GM23338 (cell line): ENCODE measurements around the gene SRM. TPM values are rescaled to one million over a fixed set of nuclear protein-coding genes. Genes with fewer than 3 reads are reported as not detected.

Experiments used
- ATAC-seq: fragments of 200-7000 bp; cut with Tn5 transposase; 3 replicates; pipeline ENCODE4 v1.9.1; 2020
- DNase-seq: peaks from one replicate; pipeline ENCODE4 v3.0.0-alpha.2; 2015; ENCODE audit warnings: low spot score
- H2AFZ ChIP-seq: fragments of 200-600 bp; sonication (generic); 2 replicates; pipeline ENCODE4 v1.8.0; 2016; ENCODE audit warnings: antibody characterized with exemption, mild to moderate bottlenecking, moderate library complexity
- H3F3A ChIP-seq: fragments of 200-600 bp; sonication (generic); replicated peaks from 2 replicates; pipeline ENCODE4 v1.8.0; 2017; ENCODE audit warnings: antibody characterized with exemption, mixed run types, low read depth
- H3K27ac ChIP-seq: fragments of 200-600 bp; sonication (generic); 2 replicates; pipeline ENCODE4 v1.6.1; 2016; ENCODE audit warnings: low read depth
- H3K27me3 ChIP-seq: fragments of 200-600 bp; sonication (generic); 2 replicates; pipeline ENCODE4 v1.8.0; 2016; ENCODE audit warnings: mild to moderate bottlenecking, mixed run types, moderate library complexity; ENCODE audit not compliant: insufficient read depth
- H3K36me3 ChIP-seq: fragments of 200-600 bp; sonication (generic); 2 replicates; pipeline ENCODE4 v1.8.0; 2016; ENCODE audit warnings: mild to moderate bottlenecking; ENCODE audit not compliant: insufficient read depth
- H3K4me1 ChIP-seq: fragments of 200-600 bp; sonication (generic); 2 replicates; pipeline ENCODE4 v1.8.0; 2016; ENCODE audit warnings: mild to moderate bottlenecking, moderate library complexity; ENCODE audit not compliant: insufficient read depth
- H3K4me2 ChIP-seq: fragments of 200-600 bp; sonication (generic); 2 replicates; pipeline ENCODE4 v1.7.1; 2017; ENCODE audit warnings: mixed run types
- H3K4me3 ChIP-seq: fragments of 200-600 bp; sonication (generic); 2 replicates; pipeline ENCODE4 v1.6.1; 2016; ENCODE audit warnings: mixed run types
- H3K79me2 ChIP-seq: fragments of 200-600 bp; sonication (generic); replicated peaks from 2 replicates; pipeline ENCODE4 v1.8.0; 2017; ENCODE audit warnings: mild to moderate bottlenecking; ENCODE audit not compliant: insufficient read depth
- H3K9me2 ChIP-seq: fragments of 200-600 bp; sonication (generic); 2 replicates; pipeline ENCODE4 v1.8.0; 2017; ENCODE audit not compliant: insufficient read depth
- H4K20me1 ChIP-seq: fragments of 200-600 bp; sonication (generic); replicated peaks from 2 replicates; pipeline ENCODE4 v1.8.0; 2017; ENCODE audit warnings: mild to moderate bottlenecking; ENCODE audit not compliant: insufficient read depth
- H3K27ac Mint-ChIP-seq: 2 replicates; pipeline ENCODE4 v1.8.0; 2020; ENCODE audit warnings: inconsistent platforms, mild to moderate bottlenecking, moderate library complexity, mixed read lengths
- H3K27me3 Mint-ChIP-seq: 3 replicates; pipeline ENCODE4 v1.8.0; 2022; ENCODE audit warnings: low read depth, mild to moderate bottlenecking, moderate library complexity, mixed read lengths, inconsistent platforms; ENCODE audit not compliant: insufficient read depth, poor library complexity
- H3K36me3 Mint-ChIP-seq: 3 replicates; pipeline ENCODE4 v1.8.0; 2021; ENCODE audit warnings: low read depth, mild to moderate bottlenecking, inconsistent platforms, moderate library complexity, mixed read lengths
- H3K4me1 Mint-ChIP-seq: 3 replicates; pipeline ENCODE4 v1.8.0; 2020; ENCODE audit warnings: mild to moderate bottlenecking, inconsistent platforms, mixed read lengths
- H3K4me3 Mint-ChIP-seq: 3 replicates; pipeline ENCODE4 v1.8.0; 2021; ENCODE audit warnings: moderate library complexity, mild to moderate bottlenecking, inconsistent platforms, mixed read lengths
- H3K9me3 Mint-ChIP-seq: 3 replicates; pipeline ENCODE4 v1.8.0; 2020; ENCODE audit warnings: moderate library complexity, mild to moderate bottlenecking, inconsistent platforms, mixed read lengths
- CREB1 ChIP-seq: fragments of 250-450 bp; sonication (Bioruptor Pico); IDR thresholded peaks from 2 replicates; pipeline ENCODE4 v1.5.0; 2020; ENCODE audit warnings: low read depth, mild to moderate bottlenecking, moderate library complexity
- ETS1 ChIP-seq: IDR thresholded peaks from 2 replicates; pipeline ENCODE4 v1.6.1; 2016; ENCODE audit warnings: antibody characterized with exemption
- EZH2 ChIP-seq: fragments of 200-600 bp; sonication (generic); IDR thresholded peaks from one replicate; pipeline ENCODE4 v1.8.0; 2017; ENCODE audit warnings: antibody characterized with exemption, mild to moderate bottlenecking, low read depth; ENCODE audit not compliant: unreplicated experiment
- EZH2phosphoT487 ChIP-seq: fragments of 200-600 bp; sonication (generic); IDR thresholded peaks from one replicate; pipeline ENCODE4 v1.8.1; 2018; ENCODE audit warnings: antibody characterized with exemption; ENCODE audit not compliant: unreplicated experiment
- NANOG ChIP-seq: IDR thresholded peaks from 2 replicates; pipeline ENCODE4 v1.6.1; 2016; ENCODE audit warnings: antibody characterized with exemption, borderline replicate concordance
- ZNF114 ChIP-seq: fragments of 250-450 bp; sonication (Bioruptor Pico); IDR thresholded peaks from 2 replicates; pipeline ENCODE4 v1.5.0; 2020; ENCODE audit warnings: mild to moderate bottlenecking, moderate library complexity
- polyA plus RNA-seq: library from polyadenylated mRNA; unstranded; fragments of >200 nt; fragmentation: Nextera tagmentation; extraction: Ambion mirVana; gene quantifications from 2 replicates; pipeline ENCODE4 v1.2.1, GENCODE V29; 2016
- total RNA-seq: library from RNA; depleted of rRNA; stranded (reverse); fragments of >200 nt; shearing (Covaris generic); gene quantifications from 2 replicates; pipeline ENCODE4 v1.2.3, GENCODE V29; 2014
- TF ChIP-seq, protein P1 (sequence below): IDR thresholded peaks from one replicate; pipeline ENCODE4 v1.6.1; 2018; ENCODE audit warnings: antibody characterized with exemption; ENCODE audit not compliant: unreplicated experiment

SRM gene
- total and polyA plus RNA-seq, 2 experiments from 2014 or later: 170 to 253 TPM

DNA sequence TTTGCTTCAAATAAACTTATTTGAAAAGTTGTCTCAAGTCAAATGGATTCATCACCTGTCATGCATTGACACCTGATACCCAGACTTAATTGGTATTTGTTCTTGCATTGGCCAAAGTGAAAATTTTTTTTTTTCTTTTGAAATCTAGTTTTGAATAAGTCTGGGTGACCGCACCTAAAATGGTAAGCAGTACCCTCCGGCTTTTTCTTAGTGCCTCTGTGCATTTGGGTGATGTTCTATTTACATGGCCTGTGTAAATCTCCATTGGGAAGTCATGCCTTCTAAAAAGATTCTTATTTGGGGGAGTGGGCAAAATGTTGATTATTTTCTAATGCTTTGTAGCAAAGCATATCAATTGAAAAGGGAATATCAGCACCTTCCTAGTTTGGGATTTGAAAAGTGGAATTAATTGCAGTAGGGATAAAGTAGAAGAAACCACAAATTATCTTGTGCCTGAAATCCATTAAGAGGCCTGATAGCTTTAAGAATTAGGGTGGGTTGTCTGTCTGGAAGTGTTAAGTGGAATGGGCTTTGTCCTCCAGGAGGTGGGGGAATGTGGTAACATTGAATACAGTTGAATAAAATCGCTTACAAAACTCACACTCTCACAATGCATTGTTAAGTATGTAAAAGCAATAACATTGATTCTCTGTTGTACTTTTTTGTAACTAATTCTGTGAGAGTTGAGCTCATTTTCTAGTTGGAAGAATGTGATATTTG is 35.5 kb downstream of the SRM start:
- H3K4me1 Mint-ChIP-seq: no peaks in the 10 kb centered on the region; the same call in 2 of the 3 replicates
- DNase-seq (no peak), ATAC-seq (no peak)
- peaks cover 15% of the 10 kb centered on the region for H3K79me2 ChIP-seq
- no peak overlapping the region for H3K4me3 Mint-ChIP-seq
- H3K27me3 ChIP-seq: no peaks in the 10 kb centered on the region
- peaks cover 51% of the 10 kb centered on the region for H4K20me1 ChIP-seq
- H3K4me3 ChIP-seq: no peak overlapping the region
- no peak overlapping the region for H3K4me2 ChIP-seq
- no peaks in the 10 kb centered on the region for H3K4me1 ChIP-seq
- H3K27ac ChIP-seq: peak overlapping the region; percentile 33; the same call in 1 of the 2 replicates
- H3K9me2 ChIP-seq: no peaks in the 10 kb centered on the region
- peaks cover 92% of the 10 kb centered on the region for H3K36me3 Mint-ChIP-seq
- H3F3A ChIP-seq: peaks cover 45% of the 10 kb centered on the region
- TF ChIP-seq CREB1 (CRISPR knock-in tag) (no peak), EZH2phosphoT487 (no peak), ZNF114 (CRISPR knock-in tag) (no peak), ETS1 (no peak)
- TF ChIP-seq, protein P1, sequence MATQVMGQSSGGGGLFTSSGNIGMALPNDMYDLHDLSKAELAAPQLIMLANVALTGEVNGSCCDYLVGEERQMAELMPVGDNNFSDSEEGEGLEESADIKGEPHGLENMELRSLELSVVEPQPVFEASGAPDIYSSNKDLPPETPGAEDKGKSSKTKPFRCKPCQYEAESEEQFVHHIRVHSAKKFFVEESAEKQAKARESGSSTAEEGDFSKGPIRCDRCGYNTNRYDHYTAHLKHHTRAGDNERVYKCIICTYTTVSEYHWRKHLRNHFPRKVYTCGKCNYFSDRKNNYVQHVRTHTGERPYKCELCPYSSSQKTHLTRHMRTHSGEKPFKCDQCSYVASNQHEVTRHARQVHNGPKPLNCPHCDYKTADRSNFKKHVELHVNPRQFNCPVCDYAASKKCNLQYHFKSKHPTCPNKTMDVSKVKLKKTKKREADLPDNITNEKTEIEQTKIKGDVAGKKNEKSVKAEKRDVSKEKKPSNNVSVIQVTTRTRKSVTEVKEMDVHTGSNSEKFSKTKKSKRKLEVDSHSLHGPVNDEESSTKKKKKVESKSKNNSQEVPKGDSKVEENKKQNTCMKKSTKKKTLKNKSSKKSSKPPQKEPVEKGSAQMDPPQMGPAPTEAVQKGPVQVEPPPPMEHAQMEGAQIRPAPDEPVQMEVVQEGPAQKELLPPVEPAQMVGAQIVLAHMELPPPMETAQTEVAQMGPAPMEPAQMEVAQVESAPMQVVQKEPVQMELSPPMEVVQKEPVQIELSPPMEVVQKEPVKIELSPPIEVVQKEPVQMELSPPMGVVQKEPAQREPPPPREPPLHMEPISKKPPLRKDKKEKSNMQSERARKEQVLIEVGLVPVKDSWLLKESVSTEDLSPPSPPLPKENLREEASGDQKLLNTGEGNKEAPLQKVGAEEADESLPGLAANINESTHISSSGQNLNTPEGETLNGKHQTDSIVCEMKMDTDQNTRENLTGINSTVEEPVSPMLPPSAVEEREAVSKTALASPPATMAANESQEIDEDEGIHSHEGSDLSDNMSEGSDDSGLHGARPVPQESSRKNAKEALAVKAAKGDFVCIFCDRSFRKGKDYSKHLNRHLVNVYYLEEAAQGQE: no peak
- peaks cover 76% of the 10 kb centered on the region for H3K36me3 ChIP-seq
- no peak overlapping the region for H2AFZ ChIP-seq
- H3K27me3 Mint-ChIP-seq: no peaks in the 10 kb centered on the region
- 0 out of 2 replicates have a peak overlapping the region, but pooled peaks have one; percentile 6 for H3K27ac Mint-ChIP-seq
- H3K9me3 Mint-ChIP-seq: no peaks in the 10 kb centered on the region

DNA sequence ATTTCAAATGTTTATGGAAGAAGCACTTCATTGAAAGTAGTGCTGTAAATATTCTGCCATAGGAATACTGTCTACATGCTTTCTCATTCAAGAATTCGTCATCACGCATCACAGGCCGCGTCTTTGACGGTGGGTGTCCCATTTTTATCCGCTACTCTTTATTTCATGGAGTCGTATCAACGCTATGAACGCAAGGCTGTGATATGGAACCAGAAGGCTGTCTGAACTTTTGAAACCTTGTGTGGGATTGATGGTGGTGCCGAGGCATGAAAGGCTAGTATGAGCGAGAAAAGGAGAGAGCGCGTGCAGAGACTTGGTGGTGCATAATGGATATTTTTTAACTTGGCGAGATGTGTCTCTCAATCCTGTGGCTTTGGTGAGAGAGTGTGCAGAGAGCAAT is 36.6 kb downstream of the SRM start:
- no peak overlapping the region for H2AFZ ChIP-seq
- no peaks in the 10 kb centered on the region for H3K27me3 ChIP-seq
- Mint-ChIP-seq H3K27ac (no peak overlapping the region), H3K4me3 (no peak overlapping the region), H3K9me3 (no peaks in the 10 kb centered on the region), H3K4me1 (no peaks in the 10 kb centered on the region; the same call in 2 of the 3 replicates), H3K36me3 (peaks cover 97% of the 10 kb centered on the region), H3K27me3 (no peaks in the 10 kb centered on the region)
- no peak overlapping the region for H3K27ac ChIP-seq
- no peaks in the 10 kb centered on the region for H3K4me1 ChIP-seq
- peaks cover 61% of the 10 kb centered on the region for H4K20me1 ChIP-seq
- TF ChIP-seq ETS1 (no peak), EZH2 (no peak), ZNF114 (CRISPR knock-in tag) (no peak), NANOG (no peak)
- H3K36me3 ChIP-seq: peaks cover 87% of the 10 kb centered on the region
- H3K9me2 ChIP-seq: no peaks in the 10 kb centered on the region
- H3K4me2 ChIP-seq: no peak overlapping the region
- ATAC-seq (no peak), DNase-seq (no peak)
- no peak overlapping the region for H3K4me3 ChIP-seq
- H3K79me2 ChIP-seq: peaks cover 26% of the 10 kb centered on the region
- peaks cover 51% of the 10 kb centered on the region for H3F3A ChIP-seq
